H1 (cell line): ENCODE measurements around the gene CPSF4L. TPM values are rescaled to one million over a fixed set of nuclear protein-coding genes. Genes with fewer than 3 reads are reported as not detected.

Source experiments
- CTCF ChIA-PET: fragments of 300-600 bp; sonication (Branson Sonifier 250); formaldehyde crosslinking; loops from one replicate; lab custom pipeline; 2021; ENCODE audit not compliant: partially characterized antibody; lab: Charles Lee
- POLR2A ChIA-PET: fragments of 300-600 bp; sonication (Branson Sonifier 250); formaldehyde crosslinking; loops from one replicate; lab custom pipeline; 2021; ENCODE audit warnings: inconsistent platforms; ENCODE audit not compliant: partially characterized antibody; lab: Charles Lee
- DNase-seq, 2 experiments: peaks; one replicate each; pipeline versions ENCODE4 v3.0.0 to v3.0.0-alpha.2; 2010 to 2022; ENCODE audit warnings: low spot score in 2 of 2, low read depth in 1 of 2, mixed read lengths in 1 of 2
- FAIRE-seq: peaks from 2 replicates; lab custom pipeline; 2011; peaks lifted over from hg19 to GRCh38; lab: Jason Lieb, UNC
- H2AFZ ChIP-seq: 2 replicates; pipeline ENCODE4 v1.8.1; 2012; ENCODE audit warnings: low read length, inconsistent platforms
- H2AK5ac ChIP-seq: 2 replicates; pipeline ENCODE4 v1.6.1; 2013; ENCODE audit warnings: low read depth, low read length
- H2BK120ac ChIP-seq: replicated peaks from 2 replicates; pipeline ENCODE3; 2013; ENCODE audit warnings: low read depth, low read length, inconsistent platforms
- H2BK12ac ChIP-seq: 2 replicates; pipeline ENCODE4 v1.6.1; 2013; ENCODE audit warnings: low read depth, low read length
- H2BK15ac ChIP-seq: 2 replicates; pipeline ENCODE4 v1.6.1; 2013; ENCODE audit warnings: low read length
- H2BK20ac ChIP-seq: 2 replicates; pipeline ENCODE4 v1.6.1; 2013; ENCODE audit warnings: low read length
- H2BK5ac ChIP-seq: 2 replicates; pipeline ENCODE4 v1.6.1; 2013; ENCODE audit warnings: low read depth, low read length
- H3K14ac ChIP-seq: 2 replicates; pipeline ENCODE4 v1.6.1; 2013; ENCODE audit warnings: inconsistent platforms; ENCODE audit not compliant: insufficient read length
- H3K18ac ChIP-seq: 2 replicates; pipeline ENCODE4 v1.6.1; 2013; ENCODE audit warnings: low read length; ENCODE audit errors: extremely low read depth
- H3K23ac ChIP-seq: 2 replicates; pipeline ENCODE4 v1.6.1; 2013; ENCODE audit warnings: inconsistent platforms; ENCODE audit not compliant: insufficient read length
- H3K23me2 ChIP-seq: 2 replicates; pipeline ENCODE4 v1.6.1; 2013; ENCODE audit warnings: low read depth, low read length
- H3K27ac ChIP-seq: 2 replicates; pipeline ENCODE4 v1.6.1; 2011; ENCODE audit warnings: low read depth, low read length, inconsistent platforms
- H3K27me3 ChIP-seq, 4 experiments: replicated peaks in 1 of 4; 1 replicate in 1 of 4; 2 replicates in 3 of 4; pipeline versions ENCODE4 v1.6.1 to v1.8.1; 2011 to 2013; ENCODE audit warnings: low read length in 3 of 4, mild to moderate bottlenecking in 3 of 4, inconsistent platforms in 2 of 4, mixed read lengths in 2 of 4, moderate library complexity in 1 of 4; ENCODE audit not compliant: control insufficient read depth in 3 of 4, insufficient read depth in 3 of 4; ENCODE audit errors: extremely low read depth in 1 of 4
- H3K36me3 ChIP-seq, 4 experiments: 2 replicates each; pipeline versions ENCODE4 v1.6.1 to v1.8.1; 2011 to 2013; ENCODE audit warnings: mild to moderate bottlenecking in 4 of 4, low read length in 3 of 4, moderate library complexity in 2 of 4, control low read depth in 1 of 4, inconsistent platforms in 1 of 4; ENCODE audit not compliant: insufficient read depth in 4 of 4, control insufficient read depth in 2 of 4
- H3K4ac ChIP-seq: replicated peaks from 2 replicates; pipeline ENCODE3; 2013; ENCODE audit warnings: low read length, low read depth, mixed read lengths, inconsistent platforms; ENCODE audit not compliant: insufficient read length
- H3K4me1 ChIP-seq, 4 experiments: replicated peaks in 1 of 4; 1 replicate in 1 of 4; 2 replicates in 3 of 4; pipeline versions ENCODE4 v1.6.1 to v1.8.1; 2011 to 2013; ENCODE audit warnings: low read length in 3 of 4, inconsistent platforms in 2 of 4, mixed read lengths in 1 of 4; ENCODE audit not compliant: insufficient read depth in 4 of 4, control insufficient read depth in 3 of 4
- H3K4me2 ChIP-seq, 2 experiments: 2 replicates each; pipeline versions ENCODE4 v1.6.1 to v1.8.1; 2011 to 2013; ENCODE audit warnings: low read depth in 2 of 2, low read length in 2 of 2, control low read depth in 1 of 2, inconsistent platforms in 1 of 2, mild to moderate bottlenecking in 1 of 2; ENCODE audit not compliant: insufficient read depth in 1 of 2
- H3K4me3 ChIP-seq, 4 experiments: fragments of 200-600, 300-600 bp in 1 of 4; sonication (generic), shearing (Covaris generic), sonication (Bioruptor Twin) in 1 of 4; 2 replicates each; pipeline versions ENCODE4 v1.5.1 to v1.8.1; 2011 to 2016; ENCODE audit warnings: low read length in 4 of 4, low read depth in 3 of 4, control low read depth in 2 of 4, inconsistent platforms in 2 of 4, mild to moderate bottlenecking in 2 of 4, mixed read lengths in 1 of 4, moderate library complexity in 1 of 4; ENCODE audit not compliant: insufficient read depth in 2 of 4; ENCODE audit errors: extremely low read depth in 1 of 4
- H3K56ac ChIP-seq: replicated peaks from 2 replicates; pipeline ENCODE3; 2013; ENCODE audit warnings: low read depth, mild to moderate bottlenecking, mixed read lengths, low read length, inconsistent platforms; ENCODE audit not compliant: insufficient read length
- H3K79me1 ChIP-seq: 2 replicates; pipeline ENCODE4 v1.6.1; 2013; ENCODE audit warnings: low read depth, low read length, control low read depth
- H3K79me2 ChIP-seq, 2 experiments: 2 replicates each; pipeline versions ENCODE4 v1.6.1 to v1.8.1; 2012 to 2013; ENCODE audit warnings: low read length in 2 of 2, mild to moderate bottlenecking in 2 of 2, inconsistent platforms in 1 of 2; ENCODE audit not compliant: insufficient read depth in 2 of 2, control insufficient read depth in 1 of 2
- H3K9ac ChIP-seq, 4 experiments: replicated peaks in 1 of 4; 1 replicate in 1 of 4; 2 replicates in 3 of 4; pipeline versions ENCODE4 v1.6.1 to v1.8.1; 2011 to 2013; ENCODE audit warnings: low read depth in 3 of 4, low read length in 3 of 4, control low read depth in 2 of 4, mild to moderate bottlenecking in 2 of 4, moderate library complexity in 2 of 4, inconsistent platforms in 1 of 4; ENCODE audit errors: extremely low read depth in 1 of 4
- H3K9me3 ChIP-seq, 2 experiments: 2 replicates each; pipeline versions ENCODE4 v1.6.1 to v1.8.1; 2012 to 2013; ENCODE audit warnings: mild to moderate bottlenecking in 2 of 2, moderate library complexity in 2 of 2, control low read depth in 1 of 2, inconsistent platforms in 1 of 2, low read depth in 1 of 2, low read length in 1 of 2, mixed read lengths in 1 of 2; ENCODE audit not compliant: insufficient read depth in 2 of 2
- H4K20me1 ChIP-seq, 2 experiments: replicated peaks in 1 of 2; 2 replicates each; pipeline versions ENCODE3 to v1.8.1; 2011 to 2013; ENCODE audit warnings: inconsistent platforms in 2 of 2, low read length in 2 of 2, mild to moderate bottlenecking in 1 of 2; ENCODE audit not compliant: insufficient read depth in 2 of 2, control insufficient read depth in 1 of 2
- H4K5ac ChIP-seq: 2 replicates; pipeline ENCODE4 v1.6.1; 2013; ENCODE audit warnings: low read length, low read depth, mixed read lengths, inconsistent platforms; ENCODE audit not compliant: insufficient read length
- H4K8ac ChIP-seq: 2 replicates; pipeline ENCODE4 v1.8.0; 2013; ENCODE audit warnings: mild to moderate bottlenecking, moderate library complexity, low read length, inconsistent platforms; ENCODE audit not compliant: insufficient read depth; ENCODE audit errors: extremely low read depth
- H4K91ac ChIP-seq: replicated peaks from 2 replicates; pipeline ENCODE3; 2013; ENCODE audit warnings: low read length, mixed read lengths, inconsistent platforms; ENCODE audit not compliant: insufficient read length
- BACH1 ChIP-seq: IDR thresholded peaks from 2 replicates; pipeline ENCODE4 v1.6.1; 2012; ENCODE audit warnings: low read length, improper control_type of control experiment
- KDM4A ChIP-seq: IDR thresholded peaks from one replicate; pipeline ENCODE4 v1.7.1; 2012; ENCODE audit warnings: low read depth, mild to moderate bottlenecking, moderate library complexity, low read length, inconsistent platforms; ENCODE audit not compliant: severe bottlenecking
- WGBS, 2 experiments: shearing (Covaris generic) in 1 of 2; methylation state at CpG; one replicate each; pipeline versions ENCODE4 v1.1.6 to v1.1.7; 2013 to 2015; ENCODE audit warnings: low lambda C conversion rate in 2 of 2, mixed read lengths in 2 of 2, inconsistent platforms in 1 of 2, low coverage in 1 of 2, missing lambda C conversion rate in 1 of 2; ENCODE audit not compliant: insufficient replicate concordance in 2 of 2, insufficient coverage in 1 of 2, insufficient read length in 1 of 2; ENCODE audit errors: extremely low coverage in 1 of 2, missing lambda C conversion rate in 1 of 2; 5-methylcytosine and 5-hydroxymethylcytosine counted together
- polyA plus RNA-seq, 7 experiments: library from polyadenylated mRNA; depleted of rRNA in 3 of 7; stranded (reverse) in 5 of 7; unstranded in 2 of 7; fragments of >200 nt in 5 of 7; fragments of 200-250 nt in 2 of 7; gene quantifications; 1 replicate in 5 of 7; 2 replicates in 1 of 7; 4 replicates in 1 of 7; pipeline versions ENCODE4 v1.2.1 to v1.2.3, GENCODE V29; 2011 to 2013; ENCODE audit warnings: missing spikeins in 2 of 7, mixed read lengths in 2 of 7
- total RNA-seq: library from RNA; stranded (reverse); fragmentation: NEBNext Ultra II Directional; extraction: Animal tissue kit (Norgen Biotek cat#: 25700); gene quantifications from 2 replicates; pipeline ENCODE4 v1.2.1, GENCODE V29; 2021

The CPSF4L gene
- total and polyA plus RNA-seq, 2 of the 8 experiments (the other 6 are each of a cell fraction or from before 2014, with no cell fraction given): not detected

GRCh38 chr17:73304438-73304837 is 42.8 kb upstream of the CPSF4L start:
- no peak overlapping the region for H3K27ac ChIP-seq
- H3K4me3 ChIP-seq: no peak overlapping the region
- TF ChIP-seq BACH1 (no peak), KDM4A (no peak)

More at GRCh38 chr17:73304438-73304837, 42.8 kb upstream of the CPSF4L start:
- H2AFZ ChIP-seq: no peak overlapping the region
- no peaks in the 10 kb centered on the region; the same call in none of the 2 replicates for H3K79me1 ChIP-seq
- H3K14ac ChIP-seq: no peak overlapping the region
- H3K4me1 ChIP-seq: peaks cover 10 to 23% (median 17%) of the 10 kb centered on the region in 4 experiments
- H2BK15ac ChIP-seq: no peak overlapping the region
- no peak overlapping the region for H4K5ac ChIP-seq
- FAIRE-seq (no peak), DNase-seq (no peak)
- WGBS, 2 experiments: 83% methylated on average over 4 of the region's 8 CpGs; no CpG with 5 or more reads in 1 of the 2 experiments
- peak overlapping the region; percentile 1; the same call in 1 of the 2 replicates for H2AK5ac ChIP-seq
- 0 out of 2 replicates have a peak overlapping the region, but pooled peaks have one; percentile 10 for H2BK12ac ChIP-seq
- no peak overlapping the region for H3K4ac ChIP-seq
- peaks cover 0 to 2% of the 10 kb centered on the region in 2 experiments for H4K20me1 ChIP-seq
- no peak overlapping the region for H3K9ac ChIP-seq
- H3K56ac ChIP-seq: no peak overlapping the region
- no peak overlapping the region for H4K8ac ChIP-seq
- peaks cover 0 to 34% of the 10 kb centered on the region in 2 experiments; a peak in 1 of 4 replicates for H3K79me2 ChIP-seq
- H3K36me3 ChIP-seq: no peaks in the 10 kb centered on the region
- H3K23ac ChIP-seq: no peak overlapping the region
- ChIA-PET POLR2A (no interaction called here), CTCF (interaction anchor here (0.6 to 2.4 kb wide), 3 partner anchors 14 to 65 kb away, joined by 3 to 8 read pairs (median 3); no protein-coding TSS in a partner anchor)
- H3K27me3 ChIP-seq: no peaks in the 10 kb centered on the region
- no peak overlapping the region for H2BK20ac ChIP-seq
- H3K23me2 ChIP-seq: 0 out of 2 replicates have a peak, but pooled peaks cover 1% of the 10 kb centered on the region
- H4K91ac ChIP-seq: no peak overlapping the region
- H3K4me2 ChIP-seq: peak overlapping the region in 1 of 2 experiments; percentile 12; a peak in 1 of 4 replicates
- H3K9me3 ChIP-seq: no peaks in the 10 kb centered on the region
- peak overlapping the region; percentile 76; the same call in 1 of the 2 replicates for H3K18ac ChIP-seq
- 0 out of 2 replicates have a peak overlapping the region, but pooled peaks have one; percentile 20 for H2BK5ac ChIP-seq
- H2BK120ac ChIP-seq: no peak overlapping the region
